Thoracic aorta (tissue), 2 donors: Measurements from ENCODE around the gene BRD4. TPM values are rescaled to one million over a fixed set of nuclear protein-coding genes. Genes with fewer than 3 reads are reported as not detected.

ENCODE experiments used
- ATAC-seq: fragments of 150-250 bp; one replicate; pipeline ENCODE4 v1.8.0; 2017; ENCODE audit warnings: low read depth; ENCODE audit not compliant: insufficient number of reproducible peaks, low FRiP score
- DNase-seq: peaks from one replicate; pipeline ENCODE4 v3.0.0-alpha.2; 2020; ENCODE audit warnings: low spot score
- H3K27ac ChIP-seq, 2 donors: fragments of 200-600 bp; sonication (generic); 1 replicate in 1 of 2; 2 replicates in 1 of 2; pipeline ENCODE4 v1.5.1; 2016; ENCODE audit warnings: mild to moderate bottlenecking in 2 of 2, moderate library complexity in 2 of 2
- H3K27me3 ChIP-seq: fragments of 200-600 bp; sonication (generic); replicated peaks from 2 replicates; pipeline ENCODE4 v1.6.0; 2016; ENCODE audit warnings: mild to moderate bottlenecking; ENCODE audit not compliant: insufficient read depth
- H3K36me3 ChIP-seq: fragments of 200-600 bp; sonication (generic); one replicate; pipeline ENCODE4 v1.5.1; 2016
- H3K4me1 ChIP-seq, 2 donors: fragments of 200-600 bp; sonication (generic); 1 replicate in 1 of 2; 2 replicates in 1 of 2; pipeline versions ENCODE4 v1.5.1 to v1.6.0; 2016; ENCODE audit warnings: low read depth in 2 of 2, mild to moderate bottlenecking in 1 of 2; ENCODE audit not compliant: control insufficient read depth in 1 of 2
- H3K4me3 ChIP-seq: fragments of 200-600 bp; sonication (generic); 2 replicates; pipeline ENCODE4 v1.5.1; 2016; ENCODE audit warnings: mild to moderate bottlenecking
- H3K9me3 ChIP-seq: fragments of 200-600 bp; sonication (generic); 2 replicates; pipeline ENCODE4 v1.5.1; 2016
- total RNA-seq, 2 donors: library from RNA; depleted of rRNA; stranded (reverse); fragments of >200 nt; gene quantifications; one replicate each; pipeline versions ENCODE4 v1.1.0 to v1.2.3, GENCODE V29; 2016
- TF ChIP-seq, protein P1 (sequence below): fragments of 200-600 bp; sonication (generic); IDR thresholded peaks from one replicate; pipeline ENCODE4 v1.5.1; 2019; ENCODE audit warnings: antibody characterized with exemption

BRD4 gene
- total RNA-seq, 2 donors from 2014 or later, result 49.0 to 70.9 TPM

DNA sequence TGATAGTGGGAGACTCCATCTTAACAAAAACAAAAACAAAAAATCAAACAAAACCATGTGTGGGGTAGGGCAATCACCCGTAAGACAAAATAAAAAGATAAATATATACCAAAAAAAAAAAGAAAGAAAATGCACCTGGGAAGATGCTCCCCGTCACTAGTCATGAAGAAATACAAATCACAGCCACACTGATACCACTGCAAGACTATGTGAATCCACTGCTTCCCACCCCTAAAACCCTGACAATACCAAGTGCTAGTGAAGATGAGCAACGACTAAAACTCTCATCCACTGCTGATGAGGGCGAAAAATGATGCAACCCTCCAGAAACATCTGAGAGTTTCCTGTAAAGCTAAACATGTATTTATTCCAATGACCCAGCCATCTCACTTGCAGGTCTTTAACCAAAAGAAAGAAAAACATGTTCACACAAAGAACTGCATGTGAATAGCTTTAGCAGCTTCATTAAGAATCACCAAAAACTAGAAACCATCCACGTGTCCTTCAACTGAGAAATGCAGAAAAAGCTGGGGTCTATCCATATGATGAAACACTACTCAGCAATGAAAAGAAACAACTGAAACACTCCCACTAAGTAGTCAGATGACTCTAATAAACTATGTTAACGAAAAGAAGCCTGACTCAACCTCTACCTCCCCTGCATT is 31.7 kb downstream of the BRD4 start:
- no peaks in the 10 kb centered on the region for H3K27me3 ChIP-seq
- ATAC-seq (no peak), DNase-seq (no peak)
- peaks cover 73 to 99% of the 10 kb centered on the region in 2 donors for H3K4me1 ChIP-seq
- H3K9me3 ChIP-seq, result no peaks in the 10 kb centered on the region
- H3K27ac ChIP-seq, result no peak overlapping the region
- TF ChIP-seq, protein P1, sequence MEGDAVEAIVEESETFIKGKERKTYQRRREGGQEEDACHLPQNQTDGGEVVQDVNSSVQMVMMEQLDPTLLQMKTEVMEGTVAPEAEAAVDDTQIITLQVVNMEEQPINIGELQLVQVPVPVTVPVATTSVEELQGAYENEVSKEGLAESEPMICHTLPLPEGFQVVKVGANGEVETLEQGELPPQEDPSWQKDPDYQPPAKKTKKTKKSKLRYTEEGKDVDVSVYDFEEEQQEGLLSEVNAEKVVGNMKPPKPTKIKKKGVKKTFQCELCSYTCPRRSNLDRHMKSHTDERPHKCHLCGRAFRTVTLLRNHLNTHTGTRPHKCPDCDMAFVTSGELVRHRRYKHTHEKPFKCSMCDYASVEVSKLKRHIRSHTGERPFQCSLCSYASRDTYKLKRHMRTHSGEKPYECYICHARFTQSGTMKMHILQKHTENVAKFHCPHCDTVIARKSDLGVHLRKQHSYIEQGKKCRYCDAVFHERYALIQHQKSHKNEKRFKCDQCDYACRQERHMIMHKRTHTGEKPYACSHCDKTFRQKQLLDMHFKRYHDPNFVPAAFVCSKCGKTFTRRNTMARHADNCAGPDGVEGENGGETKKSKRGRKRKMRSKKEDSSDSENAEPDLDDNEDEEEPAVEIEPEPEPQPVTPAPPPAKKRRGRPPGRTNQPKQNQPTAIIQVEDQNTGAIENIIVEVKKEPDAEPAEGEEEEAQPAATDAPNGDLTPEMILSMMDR, result no peak
- H3K4me3 ChIP-seq, result no peak overlapping the region
- H3K36me3 ChIP-seq, result no peaks in the 10 kb centered on the region

DNA sequence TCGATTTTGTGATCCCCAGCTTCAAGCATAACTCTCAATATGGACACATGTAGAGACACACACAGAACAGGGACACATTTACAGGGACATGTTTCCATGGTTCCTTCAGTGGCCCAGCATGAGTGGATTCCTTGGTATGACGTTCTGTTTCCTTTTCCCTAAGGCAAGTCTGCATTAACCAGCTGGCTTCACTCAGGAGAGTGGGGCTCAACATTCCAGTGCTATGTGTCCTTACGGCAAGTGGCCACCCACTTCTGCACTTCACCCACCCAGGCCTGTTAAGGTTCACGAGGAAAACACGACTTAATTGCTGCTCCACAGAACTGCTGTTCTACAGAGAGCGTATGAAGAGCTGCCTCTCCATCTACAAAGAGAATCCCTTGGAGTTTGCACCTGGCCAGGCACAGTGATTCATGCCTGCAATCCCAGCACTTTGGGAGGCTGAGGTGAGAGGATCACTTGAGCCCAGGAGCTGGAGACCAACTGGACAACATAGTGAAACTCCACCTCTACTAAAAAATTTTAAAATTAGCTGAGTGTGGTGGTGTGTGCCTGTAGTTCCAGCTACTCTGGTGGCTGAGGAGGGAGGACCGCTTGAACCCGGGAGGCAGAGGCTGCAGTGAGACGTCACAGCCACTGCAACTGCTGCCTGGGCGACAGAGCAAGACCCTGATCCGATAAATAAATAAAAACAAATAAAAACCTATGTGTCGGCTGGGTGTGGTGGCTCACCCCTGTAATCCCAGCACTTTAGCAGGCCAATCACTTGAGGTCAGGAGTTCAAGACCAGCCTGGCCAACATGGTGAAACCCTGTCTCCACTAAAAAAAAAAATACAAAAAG is 32.5 kb downstream of the BRD4 start:
- H3K36me3 ChIP-seq, result no peaks in the 10 kb centered on the region
- H3K27ac ChIP-seq, result no peak overlapping the region
- no peaks in the 10 kb centered on the region for H3K9me3 ChIP-seq
- no peaks in the 10 kb centered on the region for H3K27me3 ChIP-seq
- no peak overlapping the region for H3K4me3 ChIP-seq
- peaks cover 75 to 100% of the 10 kb centered on the region in 2 donors for H3K4me1 ChIP-seq
- no peak for DNase-seq
- no peak for ATAC-seq
- TF ChIP-seq, protein P1, result no peak

DNA sequence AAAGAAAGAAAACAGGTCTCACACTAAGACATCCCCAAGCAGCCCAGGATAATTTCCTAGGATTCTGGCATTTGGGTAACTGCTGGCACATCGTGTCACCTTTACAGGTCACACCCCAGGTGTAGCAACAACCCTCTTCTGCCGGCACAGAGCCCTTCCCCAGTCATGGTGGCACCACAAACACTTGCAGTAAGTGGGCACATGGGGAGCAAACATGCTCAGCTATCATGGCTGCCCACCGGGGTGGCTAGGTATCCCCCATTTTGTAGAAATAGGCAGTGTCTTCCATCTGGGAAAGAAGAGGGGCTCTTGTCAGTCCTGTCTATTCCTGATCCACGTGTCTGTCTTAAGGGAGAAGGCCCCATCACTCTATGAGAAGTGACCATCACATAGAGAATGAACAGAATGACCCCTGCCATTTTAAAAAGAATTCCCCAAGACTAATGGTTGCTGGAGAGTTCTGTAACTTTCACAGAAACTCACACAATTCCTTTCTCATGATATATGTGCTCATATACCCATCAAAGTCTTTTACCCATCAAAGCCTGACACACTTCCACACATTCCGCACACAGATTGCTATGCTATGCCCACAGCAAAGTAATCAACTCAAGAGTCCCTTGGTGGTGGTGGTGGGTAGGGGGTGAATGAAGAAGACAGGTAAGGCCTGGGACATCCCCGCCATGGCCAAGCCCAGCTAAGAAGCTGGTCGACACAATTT is 33.3 kb downstream of the BRD4 start:
- DNase-seq (no peak), ATAC-seq (no peak)
- no peaks in the 10 kb centered on the region for H3K36me3 ChIP-seq
- TF ChIP-seq, protein P1, result no peak
- no peaks in the 10 kb centered on the region for H3K27me3 ChIP-seq
- H3K27ac ChIP-seq, result no peak overlapping the region
- peaks cover 77 to 100% of the 10 kb centered on the region in 2 donors for H3K4me1 ChIP-seq
- H3K9me3 ChIP-seq, result no peaks in the 10 kb centered on the region
- no peak overlapping the region for H3K4me3 ChIP-seq

DNA sequence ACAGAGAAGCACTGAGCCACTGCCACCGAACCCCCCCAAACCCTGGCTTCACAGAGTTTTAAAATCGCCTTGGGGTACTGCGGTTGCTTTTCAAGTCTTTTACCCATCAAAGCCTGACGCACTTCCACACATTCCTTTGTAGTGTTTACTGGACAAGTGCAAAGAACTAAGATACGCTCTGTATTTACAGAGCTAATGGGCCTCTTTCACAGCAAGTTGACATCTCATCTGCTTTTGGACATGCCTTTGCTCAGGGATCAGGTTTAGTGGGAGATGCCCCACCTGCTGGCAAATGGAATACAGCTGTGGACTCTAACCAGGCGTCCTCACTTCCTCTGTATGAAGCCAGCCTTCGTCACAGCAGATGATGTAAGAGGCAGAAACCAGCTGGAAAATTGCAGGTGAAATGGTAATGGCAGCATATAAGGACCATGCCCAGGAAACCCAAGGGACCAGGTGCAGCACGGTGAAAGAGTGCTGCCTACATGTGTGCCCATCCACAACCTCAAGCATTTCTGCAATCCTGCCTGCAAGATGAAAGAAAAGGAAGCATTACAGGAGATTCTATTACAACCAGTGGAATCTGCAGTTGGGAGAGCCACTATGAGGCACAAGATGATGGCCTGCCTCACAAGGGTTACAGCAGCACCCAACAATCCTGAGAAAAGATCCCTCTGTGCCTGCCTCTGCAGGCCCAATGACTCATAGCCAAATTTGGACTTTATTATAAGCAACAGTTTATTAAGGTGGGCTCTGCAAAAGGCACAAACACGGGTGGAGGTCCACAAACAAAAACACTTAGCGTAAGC is 34.7 kb downstream of the BRD4 start:
- Histone ChIP-seq H3K27me3 (no peaks in the 10 kb centered on the region), H3K4me3 (peak overlapping the region; percentile 29), H3K4me1 (peaks cover 79 to 100% of the 10 kb centered on the region in 2 donors), H3K36me3 (no peaks in the 10 kb centered on the region), H3K9me3 (no peaks in the 10 kb centered on the region), H3K27ac (peak overlapping the region; percentile 33 to 38)
- ATAC-seq (no peak), DNase-seq (no peak)
- TF ChIP-seq, protein P1, result no peak
